ENCODE results near the gene WDR83.

WDR83 gene

DNA sequence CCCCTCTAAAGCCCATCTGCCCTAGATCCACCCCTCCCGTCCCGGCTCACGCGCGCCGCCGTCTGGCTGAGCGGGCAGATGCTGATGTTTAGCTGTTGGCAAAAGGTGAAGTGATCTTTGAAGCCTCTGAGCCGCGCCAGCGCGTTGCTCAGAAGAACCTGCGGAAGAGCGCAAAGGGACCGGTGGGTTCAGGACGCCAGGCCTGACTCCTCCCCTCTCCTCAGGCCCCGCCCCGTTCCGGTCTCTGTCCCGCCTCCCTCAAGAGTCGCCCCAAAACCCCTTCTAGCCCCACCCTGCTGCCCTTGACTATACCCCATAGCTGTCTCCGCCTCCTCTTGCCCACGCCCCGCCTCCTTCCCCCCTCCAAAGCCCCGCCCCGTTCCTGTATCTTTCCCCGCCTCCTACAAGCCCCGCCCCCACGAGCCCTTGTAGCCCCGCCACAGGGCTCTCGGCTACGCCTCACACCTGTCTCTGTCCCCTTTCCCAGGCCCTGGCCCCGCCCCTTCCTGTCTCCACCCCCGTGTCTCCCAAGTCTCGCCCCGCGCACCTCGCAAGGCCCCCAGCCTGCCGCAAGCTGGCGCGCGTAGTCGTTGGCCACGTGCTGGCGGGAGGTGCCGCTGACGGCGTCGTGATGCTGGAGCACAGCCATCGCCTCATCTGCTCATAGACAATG, 9.6 kb upstream of the WDR83 start:
- DNase-seq (ENCODE audit: low read depth), result no peak
- TF ChIP-seq, protein P1, sequence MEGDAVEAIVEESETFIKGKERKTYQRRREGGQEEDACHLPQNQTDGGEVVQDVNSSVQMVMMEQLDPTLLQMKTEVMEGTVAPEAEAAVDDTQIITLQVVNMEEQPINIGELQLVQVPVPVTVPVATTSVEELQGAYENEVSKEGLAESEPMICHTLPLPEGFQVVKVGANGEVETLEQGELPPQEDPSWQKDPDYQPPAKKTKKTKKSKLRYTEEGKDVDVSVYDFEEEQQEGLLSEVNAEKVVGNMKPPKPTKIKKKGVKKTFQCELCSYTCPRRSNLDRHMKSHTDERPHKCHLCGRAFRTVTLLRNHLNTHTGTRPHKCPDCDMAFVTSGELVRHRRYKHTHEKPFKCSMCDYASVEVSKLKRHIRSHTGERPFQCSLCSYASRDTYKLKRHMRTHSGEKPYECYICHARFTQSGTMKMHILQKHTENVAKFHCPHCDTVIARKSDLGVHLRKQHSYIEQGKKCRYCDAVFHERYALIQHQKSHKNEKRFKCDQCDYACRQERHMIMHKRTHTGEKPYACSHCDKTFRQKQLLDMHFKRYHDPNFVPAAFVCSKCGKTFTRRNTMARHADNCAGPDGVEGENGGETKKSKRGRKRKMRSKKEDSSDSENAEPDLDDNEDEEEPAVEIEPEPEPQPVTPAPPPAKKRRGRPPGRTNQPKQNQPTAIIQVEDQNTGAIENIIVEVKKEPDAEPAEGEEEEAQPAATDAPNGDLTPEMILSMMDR (IDR thresholded peaks at IDR 0.05; ENCODE audit: insufficient read depth, low read depth, low read length, missing control alignments), result no peak
- no peak overlapping the region for H3K4me3 ChIP-seq (ENCODE audit: low read length)

DNA sequence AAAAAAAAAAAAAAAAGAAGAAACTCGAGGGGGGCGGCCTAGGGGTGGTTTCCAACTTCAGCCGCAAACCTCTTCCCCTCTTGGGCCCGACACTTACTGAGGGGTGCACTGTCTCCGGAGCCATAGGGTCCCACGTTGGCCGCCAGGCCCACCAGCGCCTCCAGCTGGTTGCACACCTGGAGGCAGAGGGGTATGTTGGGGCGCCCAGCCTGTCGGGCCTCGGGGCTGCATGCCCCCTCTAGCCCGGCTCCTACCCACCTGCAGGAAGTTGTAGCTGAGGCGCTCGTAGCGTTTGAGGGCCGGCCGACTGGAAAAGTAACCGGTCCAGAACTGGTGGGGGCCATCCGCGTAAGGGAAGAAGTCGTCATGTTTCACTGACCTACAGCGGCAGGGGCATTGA, 8.6 kb upstream of the WDR83 start:
- TF ChIP-seq, protein P1 (IDR thresholded peaks at IDR 0.05; ENCODE audit: insufficient read depth, low read depth, low read length, missing control alignments), result no peak
- no peak for DNase-seq (ENCODE audit: low read depth)
- no peak overlapping the region for H3K4me3 ChIP-seq (ENCODE audit: low read length)

DNA sequence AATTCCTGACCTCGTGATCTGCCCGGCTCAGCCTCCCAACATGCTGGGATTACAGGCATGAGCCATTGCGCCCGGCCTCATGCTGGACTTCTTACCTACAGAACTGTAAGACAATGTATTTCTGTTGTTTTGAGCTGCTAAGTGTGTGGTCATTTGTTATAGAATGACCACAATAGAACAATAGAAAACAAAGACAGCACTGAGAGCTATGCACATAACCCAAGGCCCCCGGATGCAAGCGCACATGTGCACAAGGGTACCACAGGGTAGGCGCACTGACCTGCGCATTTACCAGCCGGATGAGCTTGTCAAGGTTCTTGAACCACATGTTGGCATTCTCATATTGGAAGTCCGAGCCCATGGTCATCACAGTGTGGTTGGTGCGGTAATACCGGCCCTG, 5.6 kb upstream of the WDR83 start:
- no peak overlapping the region for H3K4me3 ChIP-seq (ENCODE audit: low read length)
- TF ChIP-seq, protein P1 (IDR thresholded peaks at IDR 0.05; ENCODE audit: insufficient read depth, low read depth, low read length, missing control alignments), result no peak
- DNase-seq (ENCODE audit: low read depth), result no peak

DNA sequence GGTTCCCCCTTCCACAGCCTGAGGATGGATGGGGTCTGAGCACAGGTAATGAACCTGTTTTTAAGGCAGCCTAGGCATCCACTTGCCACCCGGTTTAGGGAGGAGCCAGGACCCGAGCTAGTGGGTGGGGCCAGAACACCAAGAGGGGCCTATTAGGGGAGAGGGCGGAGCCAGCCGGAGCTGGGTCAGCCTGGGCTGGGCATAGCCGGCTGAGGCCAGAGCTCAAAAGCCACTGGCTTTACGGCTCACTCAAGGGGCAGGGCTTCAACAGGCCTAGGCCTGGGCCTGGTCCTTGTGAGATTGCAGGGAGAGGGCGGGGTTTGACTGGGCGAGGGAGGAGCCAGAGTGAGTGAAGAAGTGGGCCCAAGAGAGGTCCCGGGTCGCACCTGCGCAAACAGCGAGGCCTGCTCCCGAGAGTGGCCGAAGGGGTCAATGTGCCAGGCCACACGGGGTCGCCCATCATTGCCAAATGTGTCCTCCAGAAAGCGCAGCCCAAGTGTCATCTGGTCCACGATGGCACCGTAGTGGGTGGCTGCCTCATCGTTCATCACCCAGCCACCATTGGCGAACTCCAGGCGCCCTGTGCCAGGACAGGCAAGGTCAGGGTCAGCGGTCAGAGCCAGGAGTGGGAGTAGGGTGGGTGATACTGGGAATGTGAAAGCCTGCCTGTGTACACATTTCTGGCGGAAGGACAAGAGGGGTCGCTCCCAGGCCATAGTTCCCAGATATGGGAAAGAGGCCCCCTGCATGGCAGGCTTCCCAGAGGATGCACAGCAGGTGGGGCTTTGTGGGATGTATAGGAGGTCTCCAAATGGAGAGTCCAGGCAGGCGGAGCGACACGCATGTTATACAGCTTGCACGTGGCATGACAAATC, 2.0 kb upstream of the WDR83 start:
- H3K4me3 ChIP-seq (ENCODE audit: low read length), result no peak overlapping the region
- TF ChIP-seq, protein P1 (IDR thresholded peaks at IDR 0.05; ENCODE audit: insufficient read depth, low read depth, low read length, missing control alignments), result no peak

DNA sequence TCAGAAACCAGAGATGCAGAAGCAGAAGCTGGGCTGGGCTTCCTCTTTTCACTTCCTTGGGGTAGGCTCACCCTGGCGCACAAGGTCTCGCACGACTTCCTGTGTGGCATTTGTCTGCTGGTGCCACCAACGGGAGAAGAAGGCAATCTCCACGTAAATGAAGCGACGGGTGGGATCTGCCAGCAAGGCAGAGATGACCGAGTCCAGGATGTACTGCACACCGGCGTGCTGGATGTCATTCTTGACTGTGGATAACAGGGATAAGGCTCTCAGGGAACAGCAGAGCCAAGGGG, 1.4 kb upstream of the WDR83 start:
- no peak for DNase-seq (ENCODE audit: low read depth)
- H3K4me3 ChIP-seq (ENCODE audit: low read length), result no peak overlapping the region

More for the DNA sequence above, 2.0 kb upstream of the WDR83 start:
- DNase-seq (ENCODE audit: low read depth), result no peak

DNA sequence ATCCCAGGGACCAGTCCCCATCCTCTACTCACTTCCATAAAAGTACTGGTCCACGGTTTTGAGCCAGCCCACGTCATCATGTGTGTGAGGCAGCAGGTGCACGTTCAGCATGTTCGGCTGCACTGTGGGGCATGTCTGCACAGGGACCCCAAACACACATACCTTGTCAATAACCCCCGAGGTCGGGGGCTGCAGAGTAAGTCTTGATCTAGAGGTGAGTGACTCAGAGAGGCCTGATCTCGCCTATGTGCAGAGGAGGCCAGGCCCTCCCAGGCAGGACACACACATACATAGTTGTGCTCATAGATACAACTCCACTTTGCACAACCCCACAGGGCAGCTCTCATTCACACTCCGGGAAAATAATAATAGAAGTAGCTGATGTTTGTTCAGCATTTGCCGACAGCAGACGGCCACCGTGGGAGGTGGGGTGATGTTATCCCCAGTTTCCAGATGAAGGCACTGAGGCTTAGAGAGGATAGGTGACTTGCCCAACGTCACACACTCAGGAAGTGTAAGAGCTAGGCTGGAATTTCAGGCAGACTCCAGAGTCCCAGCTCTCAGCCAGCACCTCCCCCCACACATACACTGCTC, 839 bp upstream of the WDR83 start:
- peak overlapping the region; percentile 88 for H3K4me3 ChIP-seq (ENCODE audit: low read length)
- TF ChIP-seq, protein P1 (IDR thresholded peaks at IDR 0.05; ENCODE audit: insufficient read depth, low read depth, low read length, missing control alignments), result no peak
- DNase-seq (ENCODE audit: low read depth), result no peak

More for the DNA sequence above, 1.4 kb upstream of the WDR83 start:
- TF ChIP-seq, protein P1 (IDR thresholded peaks at IDR 0.05; ENCODE audit: insufficient read depth, low read depth, low read length, missing control alignments), result no peak
